Liver (tissue), 3 donors: Measurements from ENCODE around the gene DDX56.

Experiments
- EGR1 ChIP-seq, 2 donors: IDR thresholded peaks; 2 replicates each; pipeline ENCODE4 v1.6.1; 2016 to 2018; ENCODE audit warnings: antibody characterized with exemption in 2 of 2, low read depth in 2 of 2
- FOXA2 ChIP-seq: IDR thresholded peaks from 2 replicates; pipeline ENCODE4 v1.6.1; 2016; ENCODE audit warnings: antibody characterized with exemption
- GABPA ChIP-seq, 2 donors: IDR thresholded peaks in 1 of 2; conservative IDR thresholded peaks in 1 of 2; 2 replicates each; pipeline ENCODE4 v1.6.1; 2016; ENCODE audit warnings: antibody characterized with exemption in 2 of 2, mild to moderate bottlenecking in 1 of 2, moderate library complexity in 1 of 2
- JUND ChIP-seq, 2 donors: IDR thresholded peaks; 2 replicates each; pipeline ENCODE4 v1.6.1; 2016; ENCODE audit warnings: antibody characterized with exemption in 2 of 2
- RAD21 ChIP-seq, 2 donors: IDR thresholded peaks; 2 replicates each; pipeline ENCODE4 v1.6.1; 2016; ENCODE audit warnings: antibody characterized with exemption in 2 of 2, mild to moderate bottlenecking in 2 of 2
- SP1 ChIP-seq: IDR thresholded peaks from 2 replicates; pipeline ENCODE4 v1.6.1; 2018; ENCODE audit warnings: antibody characterized with exemption, mild to moderate bottlenecking
- TAF1 ChIP-seq: conservative IDR thresholded peaks from 2 replicates; pipeline ENCODE4 v1.6.1; 2016; ENCODE audit warnings: antibody characterized with exemption, mild to moderate bottlenecking
- YY1 ChIP-seq: IDR thresholded peaks from 2 replicates; pipeline ENCODE4 v1.6.1; 2016; ENCODE audit warnings: antibody characterized with exemption, mild to moderate bottlenecking
- TF ChIP-seq, protein P1 (sequence below): fragments of 150-350 bp; IDR thresholded peaks from 2 replicates; pipeline ENCODE4 v1.5.1; 2017; ENCODE audit warnings: improper control_type of control experiment, low read depth, low read length; ENCODE audit not compliant: missing input control
- TF ChIP-seq, protein P2 (sequence below): IDR thresholded peaks from 2 replicates; pipeline ENCODE4 v1.6.1; 2016; ENCODE audit warnings: antibody characterized with exemption
- TF ChIP-seq, protein P3 (sequence below): IDR thresholded peaks from 2 replicates; pipeline ENCODE4 v1.6.1; 2016; ENCODE audit warnings: antibody characterized with exemption
- TF ChIP-seq, protein P4 (sequence below): IDR thresholded peaks from 2 replicates; pipeline ENCODE4 v1.6.1; 2016; ENCODE audit warnings: antibody characterized with exemption, mild to moderate bottlenecking
- TF ChIP-seq, protein P5 (sequence below): IDR thresholded peaks from 2 replicates; pipeline ENCODE4 v1.6.1; 2016; ENCODE audit warnings: antibody characterized with exemption
- donor health status: healthy.
- donor health status: healthy.

GRCh38 chr7:44520574-44520973, 53.1 kb downstream of the DDX56 start:
- TF ChIP-seq, protein P1, sequence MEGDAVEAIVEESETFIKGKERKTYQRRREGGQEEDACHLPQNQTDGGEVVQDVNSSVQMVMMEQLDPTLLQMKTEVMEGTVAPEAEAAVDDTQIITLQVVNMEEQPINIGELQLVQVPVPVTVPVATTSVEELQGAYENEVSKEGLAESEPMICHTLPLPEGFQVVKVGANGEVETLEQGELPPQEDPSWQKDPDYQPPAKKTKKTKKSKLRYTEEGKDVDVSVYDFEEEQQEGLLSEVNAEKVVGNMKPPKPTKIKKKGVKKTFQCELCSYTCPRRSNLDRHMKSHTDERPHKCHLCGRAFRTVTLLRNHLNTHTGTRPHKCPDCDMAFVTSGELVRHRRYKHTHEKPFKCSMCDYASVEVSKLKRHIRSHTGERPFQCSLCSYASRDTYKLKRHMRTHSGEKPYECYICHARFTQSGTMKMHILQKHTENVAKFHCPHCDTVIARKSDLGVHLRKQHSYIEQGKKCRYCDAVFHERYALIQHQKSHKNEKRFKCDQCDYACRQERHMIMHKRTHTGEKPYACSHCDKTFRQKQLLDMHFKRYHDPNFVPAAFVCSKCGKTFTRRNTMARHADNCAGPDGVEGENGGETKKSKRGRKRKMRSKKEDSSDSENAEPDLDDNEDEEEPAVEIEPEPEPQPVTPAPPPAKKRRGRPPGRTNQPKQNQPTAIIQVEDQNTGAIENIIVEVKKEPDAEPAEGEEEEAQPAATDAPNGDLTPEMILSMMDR, result no peak
- TF ChIP-seq SP1, result no peak
- TF ChIP-seq YY1, result no peak
- TF ChIP-seq, protein P2, sequence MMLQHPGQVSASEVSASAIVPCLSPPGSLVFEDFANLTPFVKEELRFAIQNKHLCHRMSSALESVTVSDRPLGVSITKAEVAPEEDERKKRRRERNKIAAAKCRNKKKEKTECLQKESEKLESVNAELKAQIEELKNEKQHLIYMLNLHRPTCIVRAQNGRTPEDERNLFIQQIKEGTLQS, result no peak
- TF ChIP-seq, protein P3, sequence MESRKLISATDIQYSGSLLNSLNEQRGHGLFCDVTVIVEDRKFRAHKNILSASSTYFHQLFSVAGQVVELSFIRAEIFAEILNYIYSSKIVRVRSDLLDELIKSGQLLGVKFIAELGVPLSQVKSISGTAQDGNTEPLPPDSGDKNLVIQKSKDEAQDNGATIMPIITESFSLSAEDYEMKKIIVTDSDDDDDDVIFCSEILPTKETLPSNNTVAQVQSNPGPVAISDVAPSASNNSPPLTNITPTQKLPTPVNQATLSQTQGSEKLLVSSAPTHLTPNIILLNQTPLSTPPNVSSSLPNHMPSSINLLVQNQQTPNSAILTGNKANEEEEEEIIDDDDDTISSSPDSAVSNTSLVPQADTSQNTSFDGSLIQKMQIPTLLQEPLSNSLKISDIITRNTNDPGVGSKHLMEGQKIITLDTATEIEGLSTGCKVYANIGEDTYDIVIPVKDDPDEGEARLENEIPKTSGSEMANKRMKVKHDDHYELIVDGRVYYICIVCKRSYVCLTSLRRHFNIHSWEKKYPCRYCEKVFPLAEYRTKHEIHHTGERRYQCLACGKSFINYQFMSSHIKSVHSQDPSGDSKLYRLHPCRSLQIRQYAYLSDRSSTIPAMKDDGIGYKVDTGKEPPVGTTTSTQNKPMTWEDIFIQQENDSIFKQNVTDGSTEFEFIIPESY, result no peak
- TF ChIP-seq, protein P4, sequence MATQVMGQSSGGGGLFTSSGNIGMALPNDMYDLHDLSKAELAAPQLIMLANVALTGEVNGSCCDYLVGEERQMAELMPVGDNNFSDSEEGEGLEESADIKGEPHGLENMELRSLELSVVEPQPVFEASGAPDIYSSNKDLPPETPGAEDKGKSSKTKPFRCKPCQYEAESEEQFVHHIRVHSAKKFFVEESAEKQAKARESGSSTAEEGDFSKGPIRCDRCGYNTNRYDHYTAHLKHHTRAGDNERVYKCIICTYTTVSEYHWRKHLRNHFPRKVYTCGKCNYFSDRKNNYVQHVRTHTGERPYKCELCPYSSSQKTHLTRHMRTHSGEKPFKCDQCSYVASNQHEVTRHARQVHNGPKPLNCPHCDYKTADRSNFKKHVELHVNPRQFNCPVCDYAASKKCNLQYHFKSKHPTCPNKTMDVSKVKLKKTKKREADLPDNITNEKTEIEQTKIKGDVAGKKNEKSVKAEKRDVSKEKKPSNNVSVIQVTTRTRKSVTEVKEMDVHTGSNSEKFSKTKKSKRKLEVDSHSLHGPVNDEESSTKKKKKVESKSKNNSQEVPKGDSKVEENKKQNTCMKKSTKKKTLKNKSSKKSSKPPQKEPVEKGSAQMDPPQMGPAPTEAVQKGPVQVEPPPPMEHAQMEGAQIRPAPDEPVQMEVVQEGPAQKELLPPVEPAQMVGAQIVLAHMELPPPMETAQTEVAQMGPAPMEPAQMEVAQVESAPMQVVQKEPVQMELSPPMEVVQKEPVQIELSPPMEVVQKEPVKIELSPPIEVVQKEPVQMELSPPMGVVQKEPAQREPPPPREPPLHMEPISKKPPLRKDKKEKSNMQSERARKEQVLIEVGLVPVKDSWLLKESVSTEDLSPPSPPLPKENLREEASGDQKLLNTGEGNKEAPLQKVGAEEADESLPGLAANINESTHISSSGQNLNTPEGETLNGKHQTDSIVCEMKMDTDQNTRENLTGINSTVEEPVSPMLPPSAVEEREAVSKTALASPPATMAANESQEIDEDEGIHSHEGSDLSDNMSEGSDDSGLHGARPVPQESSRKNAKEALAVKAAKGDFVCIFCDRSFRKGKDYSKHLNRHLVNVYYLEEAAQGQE, result no peak
- no peak for TF ChIP-seq JUND (IDR thresholded peaks at IDR 0.05)
- TF ChIP-seq, protein P5, sequence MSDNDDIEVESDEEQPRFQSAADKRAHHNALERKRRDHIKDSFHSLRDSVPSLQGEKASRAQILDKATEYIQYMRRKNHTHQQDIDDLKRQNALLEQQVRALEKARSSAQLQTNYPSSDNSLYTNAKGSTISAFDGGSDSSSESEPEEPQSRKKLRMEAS, result no peak
- TF ChIP-seq TAF1, result no peak
- TF ChIP-seq RAD21 (IDR thresholded peaks at IDR 0.05), result no peak
- no peak for TF ChIP-seq EGR1 (IDR thresholded peaks at IDR 0.05; ENCODE audit: low read depth in 2 of 2)
- no peak for TF ChIP-seq GABPA (IDR thresholded peaks at IDR 0.05 in 1 of 2, conservative IDR thresholded peaks at IDR 0.05 in 1 of 2)
- no peak for TF ChIP-seq FOXA2
